GM18505 (cell line): Measurements from ENCODE around the gene LUC7L3.
"Not testable (repeated sequence)": the region's sequence is repeated elsewhere in the genome, so short reads cannot be mapped to it uniquely, and the experiment has no call there.

Experiments
- ATAC-seq: cut with Tn5 transposase; IDR thresholded peaks from one replicate; pipeline ENCODE4 v1.9.1; 2021; ENCODE audit not compliant: unreplicated experiment
- POLR2A ChIP-seq: IDR thresholded peaks from 4 replicates; pipeline ENCODE4 v1.6.1; 2011; ENCODE audit warnings: borderline replicate concordance; ENCODE audit not compliant: insufficient read depth, insufficient read length; ENCODE audit errors: extremely low read depth

LUC7L3 gene

GRCh38 chr17:50710025-50710424 lies 9.4 kb upstream of the LUC7L3 start:
- ATAC-seq, result no peak
- no peak for TF ChIP-seq POLR2A

- ATAC-seq, result no peak
- TF ChIP-seq POLR2A, result no peak
These were observed 8.8 kb upstream of the LUC7L3 start for GRCh38 chr17:50710650-50711049.

- no peak for TF ChIP-seq POLR2A
- no peak for ATAC-seq
These were observed 6.8 kb upstream of the LUC7L3 start for GRCh38 chr17:50712641-50713040.

GRCh38 chr17:50715471-50715870 lies 3.9 kb upstream of the LUC7L3 start:
- no peak for ATAC-seq
- TF ChIP-seq POLR2A, result no peak

GRCh38 chr17:50719924-50720794 lies 756 bp downstream of the LUC7L3 start:
- TF ChIP-seq POLR2A, result no peak
- no peak for ATAC-seq

- TF ChIP-seq POLR2A, result no peak
- no peak for ATAC-seq
These were observed 2.0 kb downstream of the LUC7L3 start for GRCh38 chr17:50721194-50722010.

GRCh38 chr17:50722746-50723145 lies 3.3 kb downstream of the LUC7L3 start:
- TF ChIP-seq POLR2A, result no peak
- no peak for ATAC-seq

- ATAC-seq, result not testable (repeated sequence)
These were observed 5.2 kb downstream of the LUC7L3 start for GRCh38 chr17:50724622-50725021.

GRCh38 chr17:50725769-50726655 lies 6.6 kb downstream of the LUC7L3 start:
- no peak for ATAC-seq
- TF ChIP-seq POLR2A, result no peak

GRCh38 chr17:50728112-50728429 lies 8.7 kb downstream of the LUC7L3 start:
- ATAC-seq, result no peak
- no peak for TF ChIP-seq POLR2A

- TF ChIP-seq POLR2A, result no peak
- ATAC-seq, result no peak
These were observed 9.7 kb downstream of the LUC7L3 start for GRCh38 chr17:50728881-50729765.
